HT1080 (cell line): ENCODE results near the gene DAPP1. TPM values are rescaled to one million over a fixed set of nuclear protein-coding genes. Genes with fewer than 3 reads are reported as not detected.

Experiments
- DNase-seq: peaks from one replicate; pipeline ENCODE4 v3.0.0-alpha.2; 2015; ENCODE audit warnings: low read depth
- total RNA-seq: library from RNA; depleted of rRNA; stranded (reverse); fragments of >200 nt; shearing (Covaris generic); gene quantifications from 2 replicates; pipeline ENCODE4 v1.2.3, GENCODE V29; 2014

DAPP1 gene
- total RNA-seq, 1 experiment from 2014 or later = not detected

DNA sequence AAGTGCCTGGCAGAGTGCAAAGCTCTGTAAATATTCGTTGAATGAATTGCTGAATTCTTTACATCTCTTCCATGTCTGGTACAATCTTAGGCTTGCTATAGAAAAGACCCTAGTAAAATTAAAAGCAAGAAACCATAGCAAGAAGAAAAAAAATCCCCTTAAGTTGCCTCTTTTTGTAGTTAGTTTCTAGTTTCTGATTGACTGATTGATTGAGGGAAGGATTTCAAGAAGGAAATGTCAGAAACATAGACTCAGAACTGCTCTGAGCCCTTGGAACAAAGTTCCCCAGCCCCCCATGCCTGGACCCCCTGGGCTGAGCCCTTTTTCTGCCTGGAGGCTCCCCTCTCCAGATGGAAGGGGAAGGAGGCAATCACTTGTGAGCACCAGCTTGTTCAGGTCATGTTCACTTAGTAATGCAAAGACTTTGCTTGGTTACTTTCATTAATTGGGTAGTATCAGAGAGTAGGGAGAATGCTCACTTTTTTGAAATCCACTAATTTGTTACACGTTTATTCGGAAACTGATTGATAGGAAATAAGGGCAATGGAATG lies 35.6 kb downstream of the DAPP1 start:
- DNase-seq = no peak

DNA sequence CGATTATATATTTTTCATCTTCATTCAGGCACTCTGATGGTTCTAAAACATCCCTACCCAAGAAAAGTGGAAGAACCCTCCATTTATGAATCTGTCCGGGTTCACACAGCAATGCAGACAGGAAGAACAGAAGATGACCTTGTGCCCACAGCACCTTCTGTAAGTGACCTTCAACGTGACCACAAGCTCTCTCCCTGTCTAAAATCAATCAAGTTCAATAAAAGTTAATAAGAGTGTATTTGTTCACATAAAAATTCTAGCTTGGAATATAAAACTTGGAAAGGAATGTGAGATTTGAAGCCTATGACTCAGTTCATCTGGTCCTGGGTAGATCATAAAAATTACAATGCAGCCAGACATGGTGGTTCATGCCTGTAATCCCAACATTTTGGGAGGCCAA lies 36.6 kb downstream of the DAPP1 start:
- no peak for DNase-seq

DNA sequence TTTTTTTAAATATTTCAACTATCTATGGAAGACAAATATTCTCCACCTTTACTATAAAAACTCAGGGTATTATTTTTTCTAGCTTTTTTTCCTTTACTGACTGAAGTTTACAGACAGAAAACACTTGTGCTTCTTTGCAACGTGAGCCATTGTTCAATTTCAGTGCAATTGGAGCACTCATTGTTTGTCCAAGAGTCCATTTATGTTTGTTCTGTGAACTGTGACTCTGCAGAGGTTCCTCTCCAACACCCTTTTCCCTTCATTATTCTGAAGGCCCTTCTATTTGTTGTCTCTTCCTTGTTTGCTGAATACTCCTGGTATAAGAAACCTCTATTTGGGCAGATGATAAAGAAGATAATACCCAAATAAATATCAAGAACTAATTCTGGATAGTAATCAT lies 37.4 kb downstream of the DAPP1 start:
- no peak for DNase-seq

DNA sequence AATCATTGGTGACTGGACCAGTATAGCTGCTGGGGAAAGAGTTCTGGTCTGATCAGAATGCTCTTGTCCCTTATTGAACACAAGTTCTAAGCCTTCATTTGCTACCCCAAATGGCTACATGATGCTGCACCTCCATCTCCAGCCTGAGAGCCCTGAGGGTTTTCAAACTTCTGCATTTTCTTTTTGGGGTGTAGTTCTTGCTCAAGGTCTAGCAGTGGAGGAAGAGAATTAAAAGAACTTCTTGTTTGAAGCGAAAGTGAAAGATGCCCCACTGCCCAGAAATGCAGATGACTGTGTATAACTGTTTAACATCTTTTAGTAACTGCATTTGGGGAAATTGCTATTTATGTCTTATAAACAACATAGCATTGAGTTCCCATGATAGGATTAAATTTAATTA lies 39.1 kb downstream of the DAPP1 start:
- DNase-seq = no peak

DNA sequence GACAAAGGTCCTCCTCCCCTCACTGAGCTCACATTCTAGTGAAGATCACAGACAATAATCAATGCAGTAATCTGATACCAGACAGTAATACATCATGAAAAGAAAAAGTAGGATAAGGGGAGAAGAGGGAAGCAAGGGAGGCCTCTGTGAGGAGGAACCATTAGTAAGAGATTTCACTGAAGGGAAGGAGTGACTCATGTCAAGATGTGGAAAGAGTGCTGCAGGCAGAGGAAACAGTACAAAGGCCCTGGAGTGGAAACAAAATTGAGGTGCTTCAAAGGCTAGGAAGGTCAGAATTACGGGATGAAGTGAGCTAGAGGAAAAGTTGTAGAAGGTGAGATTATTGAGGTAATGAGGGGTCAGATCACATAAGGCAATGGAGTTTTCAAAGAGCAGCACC lies 39.5 kb downstream of the DAPP1 start:
- peak; percentile 77 for DNase-seq

DNA sequence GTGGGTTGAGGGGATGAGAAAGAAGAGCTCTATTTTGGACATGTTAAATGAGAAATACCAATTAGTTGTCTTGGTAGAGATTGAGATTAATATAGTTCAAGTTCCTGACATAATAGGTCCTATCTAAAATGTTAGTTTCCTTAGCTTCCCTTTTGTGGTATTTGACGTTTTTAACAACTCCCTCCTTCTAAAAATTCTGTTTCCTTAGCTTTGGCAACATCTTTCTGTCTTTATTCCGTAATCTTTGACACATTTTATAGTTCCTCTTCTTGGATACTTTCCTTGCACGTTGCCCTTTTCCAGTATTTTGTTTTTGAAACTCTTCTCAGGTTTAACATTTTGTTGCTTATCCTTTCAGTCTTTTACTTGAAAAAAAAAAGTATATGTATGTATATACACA lies 40.7 kb downstream of the DAPP1 start:
- DNase-seq = no peak

DNA sequence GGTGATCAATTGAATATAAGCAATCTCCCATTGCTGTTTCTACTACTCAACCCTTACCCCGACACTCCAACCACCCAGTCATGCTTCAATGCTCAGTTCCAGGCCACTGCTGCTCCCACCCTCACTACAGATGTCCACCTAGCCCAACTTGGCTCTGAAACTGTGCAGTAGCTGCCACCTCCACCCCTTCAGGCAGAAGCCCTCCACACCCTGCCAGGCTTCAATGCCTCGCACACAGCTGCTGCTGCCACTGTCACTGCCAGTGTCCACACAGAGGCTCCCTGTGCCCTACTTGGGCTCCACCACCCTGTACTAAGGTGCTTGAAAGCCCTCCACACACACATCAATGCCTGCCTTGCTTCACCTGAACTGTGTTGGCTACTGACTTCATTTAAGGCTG lies 43.0 kb downstream of the DAPP1 start:
- no peak for DNase-seq

DNA sequence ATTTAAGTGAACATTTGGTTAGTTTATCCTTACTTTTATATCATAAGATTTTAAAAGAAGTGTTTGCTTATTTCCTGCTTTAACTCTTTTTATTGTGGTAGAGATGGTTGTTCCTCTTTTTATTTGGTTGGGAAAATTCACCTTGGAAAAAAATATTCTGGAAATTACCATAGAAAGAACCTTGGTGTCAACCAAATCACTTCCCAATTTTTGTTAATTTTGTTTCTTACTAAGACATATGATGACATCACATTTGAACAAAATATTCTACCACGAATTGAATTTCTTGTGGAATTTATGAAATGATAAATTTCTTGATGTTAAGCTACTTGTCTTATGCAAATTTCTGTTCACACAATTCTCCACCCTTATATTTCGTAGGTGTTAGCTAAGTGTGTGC lies 43.9 kb downstream of the DAPP1 start:
- DNase-seq = no peak

DNA sequence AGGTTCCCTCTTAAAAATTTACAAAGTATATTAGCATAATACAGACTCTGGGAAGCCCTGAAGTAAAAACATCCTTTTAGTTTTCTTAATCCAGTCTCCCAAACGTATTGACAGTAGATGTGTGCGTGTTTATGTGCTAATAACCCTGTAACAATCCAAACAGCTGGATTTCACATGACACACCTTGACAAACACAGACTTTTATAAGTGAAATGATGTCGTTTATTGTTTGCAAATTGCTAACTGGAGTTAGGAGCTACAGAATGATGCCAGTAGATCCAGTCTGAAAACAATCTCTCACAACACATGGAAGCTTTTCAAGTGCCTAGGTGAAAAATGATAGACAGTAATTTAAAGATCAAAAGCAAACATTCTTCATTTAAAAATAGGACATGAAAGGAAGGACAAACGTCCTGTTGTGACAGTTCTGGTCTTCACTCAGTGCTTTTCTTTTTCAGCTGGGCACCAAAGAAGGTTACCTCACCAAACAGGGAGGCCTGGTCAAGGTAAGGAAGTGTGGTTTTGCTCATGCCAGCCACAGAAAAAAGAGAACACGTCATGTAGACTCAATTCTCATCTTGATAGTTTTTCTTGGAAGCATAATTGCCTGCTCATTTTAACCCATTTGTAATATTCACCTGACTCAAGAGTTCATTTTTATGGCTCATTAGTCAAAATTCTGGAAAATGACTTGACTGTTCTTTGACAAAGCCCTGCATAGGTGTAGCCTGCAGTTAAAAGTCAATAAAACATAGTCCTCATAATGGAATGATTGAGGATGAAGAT lies 44.7 kb downstream of the DAPP1 start:
- peak; percentile 19 for DNase-seq

DNA sequence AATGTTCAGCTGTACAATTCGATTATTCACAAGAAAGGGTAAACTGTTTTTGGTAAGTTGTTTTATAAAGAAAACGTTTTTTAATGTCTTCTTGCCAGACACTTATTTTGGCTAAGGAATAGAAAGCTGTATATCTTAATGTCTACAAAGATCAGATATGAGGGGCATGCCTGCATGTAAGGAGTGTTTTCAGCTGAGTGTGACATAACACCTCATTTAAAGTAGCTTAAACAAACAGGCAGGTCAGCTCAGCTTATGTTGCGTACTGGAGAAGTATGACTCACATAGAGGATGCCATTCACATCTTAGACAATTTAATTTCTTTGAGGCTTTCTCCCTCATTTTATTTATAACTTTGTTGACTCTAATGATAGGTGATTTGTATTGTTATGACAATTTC lies 47.2 kb downstream of the DAPP1 start:
- DNase-seq = peak; percentile 50

DNA sequence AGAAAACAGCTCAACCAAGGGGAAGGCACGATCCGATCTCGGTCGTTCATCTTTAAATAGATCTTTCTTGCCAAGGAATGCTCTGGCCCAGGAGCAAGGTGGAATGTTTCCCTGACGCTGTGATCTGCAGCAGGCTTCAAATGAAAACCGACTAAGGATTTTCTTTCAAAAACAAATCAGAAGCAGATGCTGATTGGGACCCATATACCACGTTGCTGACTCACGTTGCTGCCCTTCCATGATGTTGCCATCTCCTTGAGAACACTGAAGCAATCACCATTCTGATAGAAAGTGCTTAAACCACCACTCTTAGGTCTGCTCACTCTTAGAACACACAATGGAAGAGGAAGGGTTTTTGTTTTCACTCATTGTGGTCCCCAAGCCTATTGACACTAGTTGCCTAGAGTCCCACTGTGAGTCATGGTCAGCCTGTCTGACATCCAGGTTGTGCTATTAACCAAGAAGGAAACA lies 51.5 kb downstream of the DAPP1 start:
- peak; percentile 50 for DNase-seq

DNA sequence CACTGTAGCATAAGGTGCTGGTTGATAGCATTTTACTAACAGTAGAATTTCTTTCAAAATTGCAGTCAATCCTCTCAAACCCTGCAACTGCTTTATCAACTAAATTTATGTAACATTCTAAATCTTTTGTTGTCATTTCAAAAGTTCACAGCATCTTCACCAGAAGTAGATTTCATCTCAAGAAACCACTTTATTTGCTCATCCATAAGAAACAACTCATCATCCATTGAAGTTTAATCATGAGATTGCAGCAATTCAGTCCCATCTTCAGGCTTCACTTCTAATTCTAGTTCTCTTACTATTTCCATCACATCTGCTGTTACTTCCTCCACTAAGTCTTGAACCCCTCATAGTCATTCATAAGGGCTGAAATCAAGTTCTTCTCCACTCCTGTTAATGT lies 55.9 kb downstream of the DAPP1 start:
- DNase-seq = no peak

DNA sequence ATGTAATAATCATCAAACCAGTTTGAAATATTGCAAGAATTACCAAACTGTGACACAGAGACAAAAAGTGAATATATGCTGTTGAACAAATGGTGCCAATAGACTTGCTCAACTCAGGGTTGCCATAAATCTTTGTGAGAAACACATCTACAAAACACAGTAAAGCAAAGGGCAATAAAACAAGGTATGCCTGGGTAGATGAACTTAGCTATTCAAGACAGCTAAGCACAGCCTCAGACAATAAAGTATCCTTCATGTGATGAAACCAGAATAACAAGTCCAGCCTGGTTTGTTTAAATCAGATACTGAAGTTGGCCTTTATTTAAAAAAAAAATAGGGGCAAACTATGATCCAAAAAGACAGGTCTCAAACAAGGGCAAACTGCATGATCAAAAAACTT lies 58.4 kb downstream of the DAPP1 start:
- DNase-seq = no peak

DNA sequence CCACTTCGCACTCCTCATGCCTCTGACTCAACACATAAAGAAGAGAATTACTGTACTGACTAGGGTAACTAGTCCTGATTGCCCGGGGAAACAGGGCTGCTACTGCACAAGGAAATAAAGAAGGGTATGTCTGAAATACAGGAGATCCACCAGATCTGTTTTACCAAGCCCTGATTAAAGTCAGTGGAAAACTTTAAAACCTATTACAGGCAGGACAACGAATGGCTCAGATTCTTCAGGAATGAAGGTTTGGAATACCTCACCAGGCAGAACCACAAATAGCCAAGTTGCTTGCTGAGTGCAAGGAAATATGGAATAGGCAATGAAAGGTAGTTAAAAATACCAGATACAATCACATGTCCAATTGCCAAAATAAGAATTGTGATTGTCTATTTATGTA lies 60.3 kb downstream of the DAPP1 start:
- DNase-seq = no peak

DNA sequence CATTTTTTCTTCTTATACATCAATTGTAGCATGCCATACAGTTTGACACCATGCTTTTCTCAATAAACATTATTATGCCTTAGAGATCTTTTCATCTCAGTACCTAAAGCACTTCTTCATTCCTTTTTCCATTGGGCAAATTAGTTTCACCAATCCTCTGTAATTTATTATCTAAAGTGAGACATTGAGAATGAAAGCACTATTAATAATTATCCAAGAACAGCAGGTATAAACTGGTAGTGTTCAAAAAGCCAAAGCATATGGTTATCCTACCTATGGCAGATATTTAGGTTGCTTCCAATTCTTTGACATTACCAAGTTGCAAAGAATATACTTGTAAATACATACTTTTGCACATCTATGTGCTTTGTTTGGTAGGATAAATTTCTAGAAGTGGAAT lies 62.0 kb downstream of the DAPP1 start:
- DNase-seq = no peak

DNA sequence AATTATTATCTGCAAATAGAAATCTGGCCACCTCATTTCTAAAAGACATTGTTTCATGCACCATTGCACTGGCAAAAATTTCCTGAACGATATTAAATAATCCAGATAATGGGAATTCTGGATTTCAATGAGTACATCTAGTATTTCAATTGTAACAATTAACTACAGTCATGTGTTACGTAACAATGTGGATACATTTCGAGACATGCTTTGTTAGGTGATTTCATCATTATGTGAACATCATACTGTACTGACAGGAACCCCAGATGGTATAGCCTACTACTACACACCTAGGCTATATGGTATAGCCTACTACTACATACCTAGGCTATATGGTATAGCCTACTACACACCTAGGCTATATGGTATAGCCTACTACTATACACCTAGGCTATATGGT lies 62.8 kb downstream of the DAPP1 start:
- DNase-seq = no peak

DNA sequence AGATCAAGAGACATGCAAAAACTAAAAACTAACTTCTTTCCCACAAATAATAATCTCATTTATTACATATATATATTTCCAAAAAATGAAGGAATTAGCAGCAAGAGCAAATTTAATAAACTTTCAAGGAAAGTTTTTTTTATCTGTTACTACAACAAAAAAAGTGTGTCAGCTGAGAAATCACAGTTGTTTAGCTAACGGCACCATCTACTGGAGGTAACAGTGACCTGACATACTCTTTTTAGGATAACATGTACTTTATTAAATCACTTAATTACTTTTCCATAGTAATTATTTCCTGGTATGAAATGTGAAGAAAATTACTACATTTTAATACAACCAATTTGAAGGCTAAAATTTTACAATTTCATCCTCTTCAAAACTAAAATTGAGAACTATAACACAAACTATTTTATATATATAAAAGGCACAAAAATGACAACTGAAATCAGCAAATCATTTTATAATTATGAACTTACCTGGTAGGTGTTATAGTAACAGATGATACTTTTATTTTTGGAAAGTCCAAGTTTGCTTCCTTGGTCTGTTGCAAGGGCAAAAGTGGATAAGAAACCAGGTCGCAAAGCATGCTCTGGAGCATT lies 68.5 kb downstream of the DAPP1 start:
- DNase-seq = no peak

DNA sequence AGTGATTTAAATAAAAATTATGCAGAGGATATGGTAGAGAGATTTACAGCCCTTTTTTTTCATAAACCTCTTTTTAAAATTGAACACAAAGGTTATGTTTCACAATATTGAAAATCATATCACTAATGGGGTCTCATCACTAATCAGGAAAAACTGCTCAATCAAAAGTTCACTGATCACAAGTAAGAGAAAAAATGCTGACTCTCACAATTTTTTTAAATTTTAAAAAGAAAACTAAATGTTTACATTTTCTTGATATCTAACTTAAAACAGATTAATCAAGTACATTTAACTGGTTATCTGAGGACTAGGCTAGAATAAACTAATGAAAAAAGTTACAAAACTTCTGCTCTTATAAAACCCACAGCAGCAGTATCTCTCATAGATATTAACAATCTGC lies 69.1 kb downstream of the DAPP1 start:
- no peak for DNase-seq

DNA sequence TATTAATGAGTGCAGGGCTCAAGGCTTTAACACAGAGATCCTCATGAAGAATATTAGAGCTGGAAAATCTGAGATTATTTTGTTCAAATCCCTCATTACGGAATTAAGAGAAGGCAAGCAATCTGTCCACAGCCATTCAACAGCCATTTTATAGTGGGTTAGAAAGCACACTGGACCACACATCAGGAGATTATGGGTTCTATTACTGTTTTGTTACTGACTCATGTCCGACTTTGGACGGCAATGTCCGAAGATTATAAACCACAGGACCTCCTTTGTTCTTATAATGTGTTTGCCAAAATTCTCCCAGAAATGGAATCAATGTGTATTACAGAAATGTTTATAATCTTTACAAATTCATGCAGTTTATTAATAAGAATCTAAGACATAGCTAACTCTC lies 69.5 kb downstream of the DAPP1 start:
- DNase-seq = peak; percentile 72

DNA sequence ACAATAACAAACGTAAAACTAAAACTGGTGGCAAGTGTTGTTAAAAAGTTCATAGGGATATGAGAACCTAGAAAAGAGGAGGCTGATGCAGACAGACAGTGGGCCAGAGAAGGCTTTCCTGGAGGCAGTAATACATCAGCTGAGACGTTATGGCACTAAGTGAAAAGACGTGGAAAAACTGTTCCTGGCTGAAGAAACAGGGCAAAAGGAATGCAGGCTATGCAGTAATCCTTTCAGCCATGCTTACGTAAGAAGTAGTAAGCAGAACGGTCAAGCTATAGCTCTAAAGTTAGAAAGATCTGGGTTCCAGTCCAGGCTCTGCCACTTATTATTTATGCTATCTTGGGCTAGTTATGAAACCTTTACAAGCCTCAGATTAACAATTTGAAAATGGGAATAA lies 71.2 kb downstream of the DAPP1 start:
- DNase-seq = no peak

DNA sequence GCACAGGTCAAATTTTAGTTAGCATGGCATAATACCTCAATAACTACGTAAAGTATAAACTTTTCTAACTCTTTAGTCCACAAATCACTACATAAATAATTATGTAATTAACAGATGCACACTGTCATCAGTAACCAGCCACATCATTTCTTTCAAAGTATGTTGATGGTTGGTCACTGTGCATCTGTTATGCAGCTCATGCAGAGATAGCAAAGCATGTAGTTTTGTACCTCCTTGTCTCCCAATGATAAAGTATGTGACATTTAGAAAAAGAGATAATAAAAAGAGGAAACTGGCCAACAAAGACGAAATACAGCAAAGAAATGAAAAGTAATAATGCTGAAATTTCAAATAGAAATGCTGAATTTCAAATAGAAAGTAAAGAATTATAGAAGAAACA lies 74.7 kb downstream of the DAPP1 start:
- no peak for DNase-seq

DNA sequence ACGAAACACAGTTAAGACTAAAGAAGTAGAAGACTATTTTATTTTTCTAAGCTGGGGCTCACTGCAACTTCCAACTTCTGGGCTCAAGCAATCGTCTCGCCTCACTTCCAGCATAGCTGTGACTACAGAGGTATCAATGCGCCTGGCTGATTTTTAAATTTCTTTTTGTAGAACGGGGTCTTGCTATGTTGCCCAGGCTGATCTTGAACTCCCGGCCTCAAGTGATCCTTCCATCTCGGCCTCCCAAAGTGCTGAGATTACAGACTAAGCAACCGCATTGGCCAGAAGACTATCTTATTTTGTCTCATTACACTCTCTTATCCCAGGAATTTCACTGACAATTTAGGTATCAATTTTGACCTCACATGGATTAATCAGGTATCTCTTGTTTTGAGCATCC lies 76.4 kb downstream of the DAPP1 start:
- DNase-seq = no peak

DNA sequence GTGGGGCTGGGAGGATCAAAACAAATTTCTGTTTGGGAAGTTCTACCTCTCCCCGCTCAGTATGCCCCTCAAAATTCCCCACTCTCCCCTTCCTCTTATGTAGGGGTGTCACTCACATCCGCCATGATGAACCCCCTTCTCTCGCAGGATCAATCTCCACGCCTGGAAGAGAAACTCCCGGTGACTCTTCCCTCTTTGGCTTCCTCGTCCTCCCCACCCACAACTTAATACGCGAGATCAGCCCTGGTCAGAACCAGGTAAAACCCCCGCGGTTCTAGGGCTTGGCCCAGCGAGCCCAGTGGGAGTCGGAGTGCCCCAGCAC lies 77.2 kb downstream of the DAPP1 start:
- DNase-seq = no peak
